GM19351 (cell line): Measurements from ENCODE around the gene CNPY1.

Experiments
- ATAC-seq: cut with Tn5 transposase; IDR thresholded peaks from one replicate; pipeline ENCODE4 v1.9.1; 2021; ENCODE audit warnings: mild to moderate bottlenecking, moderate library complexity; ENCODE audit not compliant: unreplicated experiment

The CNPY1 gene

GRCh38 chr7:155457544-155458110 is 88.7 kb downstream of the CNPY1 start:
- ATAC-seq = no peak

- no peak for ATAC-seq
Measured at GRCh38 chr7:155456738-155457543, 89.4 kb downstream of the CNPY1 start.

GRCh38 chr7:155455776-155456737 is 90.3 kb downstream of the CNPY1 start:
- no peak for ATAC-seq

- ATAC-seq = no peak
Measured at GRCh38 chr7:155455132-155455693, 91.1 kb downstream of the CNPY1 start.

GRCh38 chr7:155454183-155455112 is 91.9 kb downstream of the CNPY1 start:
- ATAC-seq = no peak

GRCh38 chr7:155453296-155454182 is 92.8 kb downstream of the CNPY1 start:
- ATAC-seq = no peak

- no peak for ATAC-seq
Measured at GRCh38 chr7:155452505-155453295, 93.7 kb downstream of the CNPY1 start.

- ATAC-seq = no peak
Measured at GRCh38 chr7:155451840-155452239, 94.5 kb downstream of the CNPY1 start.
